SIG-M5 (cell line): ENCODE results near the gene DUSP8.
"Not testable (repeated sequence)": the region's sequence is repeated elsewhere in the genome, so short reads cannot be mapped to it uniquely, and the experiment has no call there.

ENCODE experiments used
- DNase-seq: peaks from one replicate; lab custom pipeline; 2025; lab: John Stamatoyannopoulos, UW

The DUSP8 gene

GRCh38 chr11:1514336-1515061 is 57.6 kb downstream of the DUSP8 start:
- DNase-seq = no peak

- DNase-seq = no peak
Measured at GRCh38 chr11:1513326-1514296, 58.5 kb downstream of the DUSP8 start.

GRCh38 chr11:1512531-1513258 is 59.4 kb downstream of the DUSP8 start:
- not testable (repeated sequence) for DNase-seq

GRCh38 chr11:1511937-1512496 is 60.1 kb downstream of the DUSP8 start:
- no peak for DNase-seq

GRCh38 chr11:1510928-1511327 is 61.1 kb downstream of the DUSP8 start:
- DNase-seq = no peak

GRCh38 chr11:1510351-1510750 is 61.7 kb downstream of the DUSP8 start:
- DNase-seq = not testable (repeated sequence)

- DNase-seq = no peak
Measured at GRCh38 chr11:1509626-1510255, 62.3 kb downstream of the DUSP8 start.

- DNase-seq = no peak
Measured at GRCh38 chr11:1508986-1509385, 63.1 kb downstream of the DUSP8 start.

- no peak for DNase-seq
Measured at GRCh38 chr11:1508491-1508891, 63.6 kb downstream of the DUSP8 start.

- DNase-seq = no peak
Measured at GRCh38 chr11:1507381-1508140, 64.5 kb downstream of the DUSP8 start.

GRCh38 chr11:1506981-1507380 is 65.1 kb downstream of the DUSP8 start:
- no peak for DNase-seq

- DNase-seq = no peak
Measured at GRCh38 chr11:1505480-1505879, 66.6 kb downstream of the DUSP8 start.

- DNase-seq = no peak
Measured at GRCh38 chr11:1504581-1505290, 67.3 kb downstream of the DUSP8 start.

GRCh38 chr11:1504138-1504537 is 67.9 kb downstream of the DUSP8 start:
- DNase-seq = no peak
